Tibial nerve (tissue), 3 donors: ENCODE results near the gene DTX3.

Experiments
- POLR2A ChIP-seq, 2 donors: fragments of 450-650 bp; IDR thresholded peaks; one replicate each; pipeline ENCODE4 v1.6.1; 2017; ENCODE audit warnings: antibody characterized with exemption in 2 of 2, mild to moderate bottlenecking in 2 of 2, moderate library complexity in 2 of 2
- TF ChIP-seq, protein P1 (sequence below), 5 experiments: fragments of 200-600 bp in 3 of 5; fragments of 450-650 bp in 2 of 5; sonication (generic) in 3 of 5; IDR thresholded peaks; one replicate each; pipeline ENCODE4 v1.5.1; 2016 to 2019; ENCODE audit warnings: antibody characterized with exemption in 5 of 5, mild to moderate bottlenecking in 3 of 5, moderate library complexity in 2 of 5

DNA sequence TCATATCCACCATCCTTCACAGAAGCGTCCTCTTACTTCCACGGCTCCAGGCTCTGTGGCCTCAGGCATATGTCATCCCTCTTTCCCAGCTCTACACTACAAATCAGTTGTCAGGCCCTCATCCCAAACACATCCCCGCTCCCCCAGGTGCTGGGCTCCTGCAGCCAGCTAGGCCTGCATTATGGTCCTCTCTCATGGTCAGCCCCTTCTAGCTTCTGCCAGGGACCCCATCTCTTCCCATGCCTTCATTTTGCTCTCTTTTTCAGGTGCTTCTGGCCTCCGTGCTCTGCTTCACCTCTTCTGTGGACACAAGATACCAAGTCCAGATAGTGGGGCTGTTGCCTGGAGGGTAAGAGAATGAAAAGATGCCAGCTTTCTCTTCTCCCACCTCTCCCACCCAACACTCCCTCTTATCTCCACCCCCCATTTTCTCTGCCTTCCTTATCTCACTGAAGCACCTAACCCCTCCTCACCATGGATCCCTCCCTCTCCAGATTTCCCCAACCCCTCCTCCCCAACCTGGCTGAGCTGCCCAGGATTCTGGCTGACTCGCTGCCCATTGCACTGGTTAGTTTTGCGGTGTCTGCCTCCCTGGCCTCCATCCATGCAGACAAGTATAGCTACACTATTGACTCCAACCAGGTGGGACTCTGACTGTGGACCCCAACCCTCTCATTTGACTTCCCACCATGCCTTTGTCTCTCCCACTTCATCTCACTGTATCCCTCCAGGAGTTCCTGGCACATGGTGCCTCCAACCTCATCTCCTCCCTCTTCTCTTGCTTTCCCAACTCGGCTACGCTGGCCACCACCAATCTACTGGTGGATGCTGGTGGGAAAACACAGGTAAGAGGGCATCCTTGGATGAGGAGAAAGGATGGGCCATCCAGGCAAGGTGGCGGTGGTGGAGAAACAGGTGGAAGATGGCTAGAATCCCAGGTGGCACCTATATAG is 17.9 kb downstream of the DTX3 start:
- TF ChIP-seq, protein P1, sequence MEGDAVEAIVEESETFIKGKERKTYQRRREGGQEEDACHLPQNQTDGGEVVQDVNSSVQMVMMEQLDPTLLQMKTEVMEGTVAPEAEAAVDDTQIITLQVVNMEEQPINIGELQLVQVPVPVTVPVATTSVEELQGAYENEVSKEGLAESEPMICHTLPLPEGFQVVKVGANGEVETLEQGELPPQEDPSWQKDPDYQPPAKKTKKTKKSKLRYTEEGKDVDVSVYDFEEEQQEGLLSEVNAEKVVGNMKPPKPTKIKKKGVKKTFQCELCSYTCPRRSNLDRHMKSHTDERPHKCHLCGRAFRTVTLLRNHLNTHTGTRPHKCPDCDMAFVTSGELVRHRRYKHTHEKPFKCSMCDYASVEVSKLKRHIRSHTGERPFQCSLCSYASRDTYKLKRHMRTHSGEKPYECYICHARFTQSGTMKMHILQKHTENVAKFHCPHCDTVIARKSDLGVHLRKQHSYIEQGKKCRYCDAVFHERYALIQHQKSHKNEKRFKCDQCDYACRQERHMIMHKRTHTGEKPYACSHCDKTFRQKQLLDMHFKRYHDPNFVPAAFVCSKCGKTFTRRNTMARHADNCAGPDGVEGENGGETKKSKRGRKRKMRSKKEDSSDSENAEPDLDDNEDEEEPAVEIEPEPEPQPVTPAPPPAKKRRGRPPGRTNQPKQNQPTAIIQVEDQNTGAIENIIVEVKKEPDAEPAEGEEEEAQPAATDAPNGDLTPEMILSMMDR (IDR thresholded peaks at IDR 0.05) = no peak
- TF ChIP-seq POLR2A (IDR thresholded peaks at IDR 0.05) = no peak
